Sigmoid colon (tissue), 7 donors: ENCODE measurements around the gene PRKAG2. TPM values are rescaled to one million over a fixed set of nuclear protein-coding genes. Genes with fewer than 3 reads are reported as not detected.

Experiments used
- DNase-seq: peaks from one replicate; pipeline ENCODE4 v3.0.0-alpha.2; 2019
- H3K27ac ChIP-seq, 4 donors: fragments of 200-600 bp; sonication (generic); one replicate each; pipeline ENCODE4 v1.5.1; 2016 to 2019; ENCODE audit warnings: mild to moderate bottlenecking in 1 of 4
- H3K27me3 ChIP-seq, 3 donors: fragments of 200-600 bp; sonication (generic); one replicate each; pipeline ENCODE4 v1.5.1; 2019; ENCODE audit warnings: mild to moderate bottlenecking in 1 of 3
- H3K36me3 ChIP-seq, 4 donors: fragments of 200-600 bp; sonication (generic); one replicate each; pipeline ENCODE4 v1.5.1; 2016 to 2019
- H3K4me1 ChIP-seq, 4 donors: fragments of 200-600 bp; sonication (generic); one replicate each; pipeline ENCODE4 v1.5.1; 2017 to 2019
- H3K4me3 ChIP-seq, 4 donors: fragments of 200-600 bp; sonication (generic); one replicate each; pipeline ENCODE4 v1.5.1; 2017 to 2019; ENCODE audit warnings: mild to moderate bottlenecking in 2 of 4, moderate library complexity in 1 of 4
- H3K9me3 ChIP-seq, 4 donors: fragments of 200-600 bp in 3 of 4; sonication (generic) in 3 of 4; one replicate each; pipeline versions ENCODE4 v1.5.1 to v1.6.1; 2013 to 2019
- CTCF ChIP-seq, 4 experiments: fragments of 450-650 bp in 3 of 4; fragments of 200-600 bp in 1 of 4; IDR thresholded peaks; one replicate each; pipeline ENCODE4 v1.5.1; 2016 to 2019; ENCODE audit warnings: antibody characterized with exemption in 4 of 4, mild to moderate bottlenecking in 3 of 4, moderate library complexity in 2 of 4
- EP300 ChIP-seq, 4 donors: sonication (generic); formaldehyde crosslinking; IDR thresholded peaks; one replicate each; pipeline ENCODE4 v1.6.1; 2017; ENCODE audit warnings: antibody characterized with exemption in 4 of 4
- POLR2A ChIP-seq, 2 donors: fragments of 450-650 bp; IDR thresholded peaks; one replicate each; pipeline ENCODE4 v1.6.1; 2016; ENCODE audit warnings: antibody characterized with exemption in 2 of 2, mild to moderate bottlenecking in 2 of 2, moderate library complexity in 2 of 2
- POLR2AphosphoS5 ChIP-seq, 4 donors: sonication (generic); formaldehyde crosslinking; IDR thresholded peaks; one replicate each; pipeline ENCODE4 v1.6.1; 2017; ENCODE audit warnings: antibody characterized with exemption in 4 of 4
- WGBS, 2 donors: extraction: QIAGEN DNeasy Blood & Tissue Kit; methylation state at CpG; one replicate each; pipeline ENCODE4 v1.1.7; 2013; 5-methylcytosine and 5-hydroxymethylcytosine counted together
- intact Hi-C: fragments of 100-400 bp; cut with DNase I; formaldehyde crosslinking; loops from one replicate; pipeline ENCODE4 v1.15.1; 2023
- polyA plus RNA-seq, 3 donors: library from polyadenylated mRNA; stranded (reverse); fragments of 200-250 nt; gene quantifications; one replicate each; pipeline ENCODE4 v1.2.3, GENCODE V29; 2013
- total RNA-seq, 4 donors: library from RNA; depleted of rRNA; stranded (reverse); fragments of >200 nt; gene quantifications; one replicate each; pipeline ENCODE4 v1.1.0, GENCODE V29; 2016
- donor health status: healthy with polysubstance abuse.
- donor health status: Bipolar disorder and iron deficiency.
- donor health status: healthy.

PRKAG2 gene
- total and polyA plus RNA-seq, 7 donors: 19.2 to 51.2 (median 37.1) TPM

GRCh38 chr7:151861881-151862280 lies 15.0 kb downstream of the PRKAG2 start:
- no peak for DNase-seq
- WGBS, 2 donors: 92 to 94% methylated on average over 9 of the region's 9 CpGs
- no peak overlapping the region for H3K27ac ChIP-seq
- H3K36me3 ChIP-seq: no peaks in the 10 kb centered on the region
- no peaks in the 10 kb centered on the region for H3K9me3 ChIP-seq
- no peak for TF ChIP-seq POLR2AphosphoS5 (IDR thresholded peaks at IDR 0.05)
- no peak for TF ChIP-seq POLR2A (IDR thresholded peaks at IDR 0.05)
- no peak for TF ChIP-seq EP300 (IDR thresholded peaks at IDR 0.05)
- TF ChIP-seq CTCF (IDR thresholded peaks at IDR 0.05): no peak
- no peaks in the 10 kb centered on the region for H3K27me3 ChIP-seq
- intact Hi-C loops: loop anchor here (5.0 kb wide), 1 partner anchor 65 kb away; no protein-coding TSS in a partner anchor
- H3K4me3 ChIP-seq: no peak overlapping the region
- no peaks in the 10 kb centered on the region for H3K4me1 ChIP-seq

- DNase-seq: no peak
These were observed 16.1 kb downstream of the PRKAG2 start for GRCh38 chr7:151860771-151861170.

GRCh38 chr7:151859948-151860685 lies 16.8 kb downstream of the PRKAG2 start:
- Histone ChIP-seq H3K9me3 (no peaks in the 10 kb centered on the region), H3K4me3 (no peak overlapping the region), H3K36me3 (no peaks in the 10 kb centered on the region), H3K27me3 (no peaks in the 10 kb centered on the region), H3K4me1 (no peaks in the 10 kb centered on the region), H3K27ac (no peak overlapping the region)
- WGBS, 2 donors: 94 to 95% methylated on average over 15 of the region's 15 CpGs
- no peak for DNase-seq
- TF ChIP-seq POLR2AphosphoS5 (IDR thresholded peaks at IDR 0.05) (no peak), CTCF (IDR thresholded peaks at IDR 0.05) (no peak), EP300 (IDR thresholded peaks at IDR 0.05) (no peak), POLR2A (IDR thresholded peaks at IDR 0.05) (no peak)
- intact Hi-C loops: loop anchor here (5.0 kb wide), 1 partner anchor 63 kb away; no protein-coding TSS in a partner anchor

More at GRCh38 chr7:151860771-151861170, 16.1 kb downstream of the PRKAG2 start:
- Histone ChIP-seq H3K36me3 (no peaks in the 10 kb centered on the region), H3K4me1 (no peaks in the 10 kb centered on the region), H3K9me3 (no peaks in the 10 kb centered on the region), H3K4me3 (no peak overlapping the region), H3K27me3 (no peaks in the 10 kb centered on the region), H3K27ac (no peak overlapping the region)
- intact Hi-C loops: loop anchor here (5.0 kb wide), 1 partner anchor 63 kb away; no protein-coding TSS in a partner anchor
- TF ChIP-seq POLR2A (IDR thresholded peaks at IDR 0.05) (no peak), CTCF (IDR thresholded peaks at IDR 0.05) (no peak), EP300 (IDR thresholded peaks at IDR 0.05) (no peak), POLR2AphosphoS5 (IDR thresholded peaks at IDR 0.05) (no peak)
- WGBS, 2 donors: 69 to 83% methylated on average over 5 of the region's 5 CpGs

GRCh38 chr7:151859111-151859947 lies 17.6 kb downstream of the PRKAG2 start:
- intact Hi-C loops: no loop called here
- DNase-seq: no peak
- Histone ChIP-seq H3K36me3 (no peaks in the 10 kb centered on the region), H3K27ac (no peak overlapping the region), H3K4me1 (no peaks in the 10 kb centered on the region), H3K4me3 (no peak overlapping the region), H3K9me3 (no peaks in the 10 kb centered on the region), H3K27me3 (no peaks in the 10 kb centered on the region)
- 91% methylated on average over 28 of the region's 28 CpGs for WGBS, 2 donors
- TF ChIP-seq POLR2AphosphoS5 (IDR thresholded peaks at IDR 0.05): no peak
- no peak for TF ChIP-seq POLR2A (IDR thresholded peaks at IDR 0.05)
- no peak for TF ChIP-seq CTCF (IDR thresholded peaks at IDR 0.05)
- no peak for TF ChIP-seq EP300 (IDR thresholded peaks at IDR 0.05)
